Ishikawa (cell line): ENCODE data around the gene SPATA33.
A peak's percentile ranks its signal among the peaks of the same experiment; 100 is the strongest.

Experiments used
- CEBPB ChIP-seq: IDR thresholded peaks from 2 replicates; pipeline ENCODE4 v1.6.1; 2012
- CREB1 ChIP-seq: IDR thresholded peaks from 2 replicates; pipeline ENCODE4 v1.6.1; 2012; ENCODE audit warnings: low read depth
- EGR1 ChIP-seq: IDR thresholded peaks from 2 replicates; pipeline ENCODE4 v1.6.1; 2012
- EP300 ChIP-seq: IDR thresholded peaks from 2 replicates; pipeline ENCODE4 v1.6.1; 2012; ENCODE audit warnings: borderline replicate concordance
- FOXM1 ChIP-seq: IDR thresholded peaks from 2 replicates; pipeline ENCODE4 v1.6.1; 2012; ENCODE audit warnings: low read depth, borderline replicate concordance
- NFIC ChIP-seq: IDR thresholded peaks from 2 replicates; pipeline ENCODE4 v1.6.1; 2012
- RAD21 ChIP-seq: IDR thresholded peaks from 2 replicates; pipeline ENCODE4 v1.6.1; 2012; ENCODE audit warnings: low read depth
- TAF1 ChIP-seq: IDR thresholded peaks from 2 replicates; pipeline ENCODE4 v1.6.1; 2012; ENCODE audit warnings: low read depth, mild to moderate bottlenecking
- TCF12 ChIP-seq: IDR thresholded peaks from 2 replicates; pipeline ENCODE4 v1.6.1; 2012; ENCODE audit warnings: low read depth
- TEAD4 ChIP-seq: IDR thresholded peaks from 2 replicates; pipeline ENCODE4 v1.6.1; 2012
- YY1 ChIP-seq: IDR thresholded peaks from 2 replicates; pipeline ENCODE4 v1.6.1; 2012; ENCODE audit warnings: low read depth
- ZBTB7A ChIP-seq: IDR thresholded peaks from 2 replicates; pipeline ENCODE4 v1.6.1; 2012; ENCODE audit warnings: low read depth
- TF ChIP-seq, protein P1 (sequence below): IDR thresholded peaks from 2 replicates; pipeline ENCODE4 v1.6.1; 2012
- TF ChIP-seq, protein P2 (sequence below): IDR thresholded peaks from 2 replicates; pipeline ENCODE4 v1.6.1; 2012; ENCODE audit warnings: low read depth, mild to moderate bottlenecking
- TF ChIP-seq, protein P3 (sequence below): IDR thresholded peaks from 2 replicates; pipeline ENCODE4 v1.6.1; 2012

Gene SPATA33

DNA sequence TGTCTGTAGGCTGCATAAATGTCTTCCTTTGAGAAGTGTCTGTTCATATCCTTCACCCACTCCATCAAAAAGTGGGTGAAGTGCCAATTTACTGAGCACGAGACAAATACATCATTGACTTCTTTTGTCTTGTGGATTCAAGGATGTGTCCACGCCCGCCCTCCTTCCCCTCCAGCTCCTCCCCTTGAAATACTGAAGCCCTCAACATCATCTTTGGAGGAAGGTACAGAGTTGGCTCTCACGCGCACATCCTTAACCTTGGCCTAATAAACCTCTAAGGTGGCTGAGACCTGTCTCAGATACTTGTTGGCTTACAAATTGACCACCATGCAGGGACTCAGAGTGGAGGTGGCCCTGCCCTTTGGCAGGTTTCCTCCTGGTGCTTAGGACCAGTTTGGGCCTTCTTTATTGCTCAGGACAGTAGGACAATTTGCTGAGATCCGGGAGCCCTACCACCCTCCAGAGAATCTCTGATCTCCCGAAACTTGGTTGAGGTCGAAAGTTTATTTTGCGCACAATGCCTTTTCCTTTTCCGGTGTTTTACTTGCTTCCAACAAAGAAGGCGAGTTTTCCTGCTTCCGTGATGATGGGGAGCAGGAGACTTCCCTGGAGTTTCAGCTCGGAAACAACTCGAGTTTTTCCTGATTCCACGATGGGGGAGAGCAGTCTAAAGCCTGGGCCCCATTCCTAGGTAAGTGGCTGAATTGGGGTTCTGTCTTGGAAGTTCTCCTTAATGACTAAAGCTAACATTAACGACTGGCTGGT is 14.7 kb downstream of the SPATA33 start:
- TF ChIP-seq EGR1 = no peak
- TF ChIP-seq CEBPB = no peak

DNA sequence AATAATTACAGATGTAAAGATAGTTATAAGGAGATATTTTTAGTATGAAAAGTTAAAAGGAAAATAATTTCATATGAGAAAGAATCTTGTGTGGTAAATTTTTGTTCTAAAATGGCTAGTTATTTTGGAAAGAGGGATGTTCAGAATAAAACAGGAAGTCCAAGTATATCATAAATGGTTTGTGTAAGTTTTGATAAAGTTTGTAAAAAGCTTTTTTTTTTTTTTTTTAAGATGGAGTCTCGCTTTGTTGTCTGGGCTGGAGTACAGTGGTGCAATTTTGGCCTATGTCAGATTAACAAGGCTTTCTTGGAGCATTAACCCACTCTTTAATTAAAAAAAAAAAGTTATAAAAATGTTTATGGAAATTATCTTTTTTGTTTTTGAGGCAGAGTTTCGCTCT is 20.6 kb downstream of the SPATA33 start:
- TF ChIP-seq EGR1 = no peak
- TF ChIP-seq CEBPB = no peak
- TF ChIP-seq RAD21 = no peak

DNA sequence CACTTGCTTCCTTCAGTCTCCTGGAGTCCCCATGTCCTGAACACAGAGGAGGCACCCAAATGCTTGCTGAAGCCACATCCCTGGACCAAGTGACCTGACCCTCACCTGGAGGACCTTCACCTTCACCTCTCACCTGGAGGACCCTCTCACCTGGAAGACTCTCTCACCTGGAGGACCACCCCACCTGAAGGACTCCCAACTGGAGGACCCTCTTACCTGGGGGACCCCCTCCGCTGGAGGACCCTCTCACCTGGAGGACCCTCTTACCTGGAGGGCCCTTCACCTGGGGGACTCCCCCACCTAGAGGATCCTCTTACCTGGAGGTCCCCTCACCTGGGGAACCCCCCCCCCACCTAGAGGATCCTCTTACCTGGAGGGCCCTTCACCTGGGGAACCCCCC is 28.3 kb downstream of the SPATA33 start:
- TF ChIP-seq TAF1 (no peak), EGR1 (no peak), ZBTB7A (no peak), TCF12 (no peak), EP300 (no peak), NFIC (no peak), YY1 (no peak)
- TF ChIP-seq, protein P1, sequence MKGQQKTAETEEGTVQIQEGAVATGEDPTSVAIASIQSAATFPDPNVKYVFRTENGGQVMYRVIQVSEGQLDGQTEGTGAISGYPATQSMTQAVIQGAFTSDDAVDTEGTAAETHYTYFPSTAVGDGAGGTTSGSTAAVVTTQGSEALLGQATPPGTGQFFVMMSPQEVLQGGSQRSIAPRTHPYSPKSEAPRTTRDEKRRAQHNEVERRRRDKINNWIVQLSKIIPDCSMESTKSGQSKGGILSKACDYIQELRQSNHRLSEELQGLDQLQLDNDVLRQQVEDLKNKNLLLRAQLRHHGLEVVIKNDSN = no peak

DNA sequence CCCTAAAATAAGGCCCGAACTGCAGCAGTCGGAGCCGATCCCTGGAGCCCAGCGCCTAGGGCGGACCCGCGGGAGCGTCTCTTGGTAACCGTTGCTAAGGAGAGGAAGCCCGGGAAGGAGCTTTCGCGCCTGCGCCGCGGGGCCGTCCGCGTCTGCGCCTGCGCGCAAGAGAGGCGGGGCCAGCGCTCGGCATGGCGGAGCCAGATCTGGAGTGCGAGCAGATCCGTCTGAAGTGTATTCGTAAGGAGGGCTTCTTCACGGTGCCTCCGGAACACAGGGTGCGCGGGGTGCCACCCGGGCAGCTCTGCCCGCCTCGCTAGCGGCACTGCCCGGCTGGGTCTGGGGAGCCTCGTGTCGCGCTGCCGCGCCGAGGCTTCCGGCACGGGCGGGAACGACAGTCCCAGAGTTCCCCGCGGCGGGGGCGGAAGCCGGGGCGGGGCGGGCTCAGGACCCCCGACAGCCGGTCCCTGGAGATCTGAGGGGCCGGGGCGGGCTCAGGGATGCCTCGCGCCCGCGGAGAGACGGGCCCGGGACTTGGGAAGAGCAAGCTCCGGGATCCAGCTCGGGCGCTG is 29.0 kb downstream of the SPATA33 start, which contains the start of gene CDK10:
TSS of gene CDK10 (plus strand) at position 170 of the 572 bp plus-strand sequence. CDS start at position 192, 22 bp downstream.
- TF ChIP-seq FOXM1 (peak; percentile 45; the same call in 1 of the 2 replicates), YY1 (peak; percentile 91), CREB1 (no peak), RAD21 (no peak), CEBPB (no peak), EP300 (no peak; the same call in 1 of the 2 replicates), EGR1 (peak; percentile 22; the same call in 1 of the 2 replicates), TEAD4 (peak; percentile 5; the same call in 1 of the 2 replicates), TCF12 (peak; percentile 59; the same call in 1 of the 2 replicates), ZBTB7A (no peak; the same call in 1 of the 2 replicates), TAF1 (peak; percentile 83), NFIC (no peak)
- TF ChIP-seq, protein P2, sequence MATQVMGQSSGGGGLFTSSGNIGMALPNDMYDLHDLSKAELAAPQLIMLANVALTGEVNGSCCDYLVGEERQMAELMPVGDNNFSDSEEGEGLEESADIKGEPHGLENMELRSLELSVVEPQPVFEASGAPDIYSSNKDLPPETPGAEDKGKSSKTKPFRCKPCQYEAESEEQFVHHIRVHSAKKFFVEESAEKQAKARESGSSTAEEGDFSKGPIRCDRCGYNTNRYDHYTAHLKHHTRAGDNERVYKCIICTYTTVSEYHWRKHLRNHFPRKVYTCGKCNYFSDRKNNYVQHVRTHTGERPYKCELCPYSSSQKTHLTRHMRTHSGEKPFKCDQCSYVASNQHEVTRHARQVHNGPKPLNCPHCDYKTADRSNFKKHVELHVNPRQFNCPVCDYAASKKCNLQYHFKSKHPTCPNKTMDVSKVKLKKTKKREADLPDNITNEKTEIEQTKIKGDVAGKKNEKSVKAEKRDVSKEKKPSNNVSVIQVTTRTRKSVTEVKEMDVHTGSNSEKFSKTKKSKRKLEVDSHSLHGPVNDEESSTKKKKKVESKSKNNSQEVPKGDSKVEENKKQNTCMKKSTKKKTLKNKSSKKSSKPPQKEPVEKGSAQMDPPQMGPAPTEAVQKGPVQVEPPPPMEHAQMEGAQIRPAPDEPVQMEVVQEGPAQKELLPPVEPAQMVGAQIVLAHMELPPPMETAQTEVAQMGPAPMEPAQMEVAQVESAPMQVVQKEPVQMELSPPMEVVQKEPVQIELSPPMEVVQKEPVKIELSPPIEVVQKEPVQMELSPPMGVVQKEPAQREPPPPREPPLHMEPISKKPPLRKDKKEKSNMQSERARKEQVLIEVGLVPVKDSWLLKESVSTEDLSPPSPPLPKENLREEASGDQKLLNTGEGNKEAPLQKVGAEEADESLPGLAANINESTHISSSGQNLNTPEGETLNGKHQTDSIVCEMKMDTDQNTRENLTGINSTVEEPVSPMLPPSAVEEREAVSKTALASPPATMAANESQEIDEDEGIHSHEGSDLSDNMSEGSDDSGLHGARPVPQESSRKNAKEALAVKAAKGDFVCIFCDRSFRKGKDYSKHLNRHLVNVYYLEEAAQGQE = no peak
- TF ChIP-seq, protein P3, sequence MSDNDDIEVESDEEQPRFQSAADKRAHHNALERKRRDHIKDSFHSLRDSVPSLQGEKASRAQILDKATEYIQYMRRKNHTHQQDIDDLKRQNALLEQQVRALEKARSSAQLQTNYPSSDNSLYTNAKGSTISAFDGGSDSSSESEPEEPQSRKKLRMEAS = peak; percentile 95
- TF ChIP-seq, protein P1 = no peak

DNA sequence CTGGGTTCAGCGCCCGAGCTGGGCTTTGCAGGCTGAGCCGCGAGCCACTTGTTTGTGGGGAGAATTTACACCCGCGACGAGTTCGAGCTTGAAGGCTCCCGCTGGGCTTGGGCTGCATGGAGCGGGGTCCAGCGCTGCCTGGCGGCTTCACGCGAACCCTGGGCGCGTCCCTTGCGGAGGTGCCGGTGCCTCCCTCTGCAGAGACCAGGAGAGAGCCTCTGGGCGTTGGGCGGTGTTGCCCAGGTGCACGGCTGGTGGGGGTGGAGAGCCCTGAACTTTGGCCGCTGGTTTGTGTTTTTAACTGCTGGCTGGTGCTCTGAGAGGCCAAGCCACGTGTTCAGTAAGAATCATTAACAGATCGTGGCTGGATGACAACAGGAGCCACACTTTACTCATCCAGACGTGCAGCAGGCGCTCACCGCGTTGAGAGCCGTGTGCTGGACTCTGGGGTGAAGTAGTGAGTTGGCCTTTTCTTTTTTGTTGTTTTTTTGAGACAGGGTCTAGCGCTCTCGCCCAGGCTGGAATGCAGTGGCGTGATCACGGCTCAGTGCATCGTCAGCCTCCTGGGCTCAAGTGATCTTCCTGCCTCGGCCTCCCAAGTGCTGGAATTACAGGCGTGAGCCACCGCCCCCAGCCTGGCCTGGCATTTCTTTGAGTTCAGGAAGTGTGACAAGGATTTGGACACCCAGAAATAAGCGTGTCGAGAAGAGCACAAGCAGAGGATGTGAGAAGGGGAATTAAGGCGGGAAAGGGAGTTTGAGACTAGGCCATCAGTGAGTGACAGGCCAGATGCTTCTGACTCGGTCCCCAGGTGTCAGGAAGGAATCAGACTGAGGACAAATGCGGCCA is 29.7 kb downstream of the SPATA33 start:
- TF ChIP-seq, protein P1 = peak; percentile 39
- TF ChIP-seq CEBPB = no peak
- TF ChIP-seq, protein P3 = peak; percentile 55
- no peak for TF ChIP-seq CREB1
- TF ChIP-seq FOXM1 = no peak
- TF ChIP-seq, protein P2 = no peak
